ENCODE results near the gene AFDN. TPM values are rescaled to one million over a fixed set of nuclear protein-coding genes. Genes with fewer than 3 reads are reported as not detected.

The AFDN gene
- total RNA-seq, 2 experiments from 2014 or later: 11.9 to 14.0 TPM

- H3K4me3 Mint-ChIP-seq: no peak overlapping the region
Measured at GRCh38 chr6:167807756-167808155, 19.0 kb upstream of the AFDN start.

GRCh38 chr6:167811040-167811439 lies 15.7 kb upstream of the AFDN start:
- Mint-ChIP-seq H3K36me3 (ENCODE audit: low read depth) (no peaks in the 10 kb centered on the region), H3K27ac (no peak overlapping the region), H3K9me3 (ENCODE audit: low read depth) (no peaks in the 10 kb centered on the region), H3K27me3 (peaks cover 23% of the 10 kb centered on the region), H3K4me3 (no peak overlapping the region), H3K4me1 (no peaks in the 10 kb centered on the region)
- ChIA-PET CTCF (no interaction called here), POLR2A (no interaction called here)
- ATAC-seq (no peak), DNase-seq (no peak)
- intact Hi-C loops (cut with DNase I, micrococcal nuclease): no loop called here

More at GRCh38 chr6:167807756-167808155, 19.0 kb upstream of the AFDN start:
- ATAC-seq (no peak), DNase-seq (no peak)
- H3K27ac Mint-ChIP-seq: no peak overlapping the region
- no peaks in the 10 kb centered on the region for H3K36me3 Mint-ChIP-seq (ENCODE audit: low read depth)
- peaks cover 32% of the 10 kb centered on the region for H3K27me3 Mint-ChIP-seq
- CTCF ChIA-PET: no interaction called here
- intact Hi-C loops (cut with DNase I, micrococcal nuclease): no loop called here
- POLR2A ChIA-PET: no interaction called here
- H3K9me3 Mint-ChIP-seq (ENCODE audit: low read depth): no peaks in the 10 kb centered on the region
- H3K4me1 Mint-ChIP-seq: no peaks in the 10 kb centered on the region

GRCh38 chr6:167811442-167812087 lies 15.1 kb upstream of the AFDN start:
- Mint-ChIP-seq H3K36me3 (ENCODE audit: low read depth) (no peaks in the 10 kb centered on the region), H3K4me3 (no peak overlapping the region), H3K27ac (no peak overlapping the region), H3K4me1 (no peaks in the 10 kb centered on the region), H3K27me3 (peaks cover 23% of the 10 kb centered on the region), H3K9me3 (ENCODE audit: low read depth) (no peaks in the 10 kb centered on the region)
- intact Hi-C loops (cut with DNase I, micrococcal nuclease): no loop called here
- POLR2A ChIA-PET: no interaction called here
- DNase-seq (no peak), ATAC-seq (no peak)
- CTCF ChIA-PET: no interaction called here

GRCh38 chr6:167812088-167812487 lies 14.6 kb upstream of the AFDN start:
- POLR2A ChIA-PET: no interaction called here
- CTCF ChIA-PET: no interaction called here

GRCh38 chr6:167815296-167815980 lies 11.3 kb upstream of the AFDN start:
- Mint-ChIP-seq H3K27me3 (peaks cover 40% of the 10 kb centered on the region), H3K4me3 (no peak overlapping the region)

More at GRCh38 chr6:167812088-167812487, 14.6 kb upstream of the AFDN start:
- intact Hi-C loops (cut with DNase I, micrococcal nuclease): no loop called here
- H3K27ac Mint-ChIP-seq: no peak overlapping the region
- no peak overlapping the region for H3K4me3 Mint-ChIP-seq
- no peaks in the 10 kb centered on the region for H3K9me3 Mint-ChIP-seq (ENCODE audit: low read depth)
- H3K4me1 Mint-ChIP-seq: no peaks in the 10 kb centered on the region
- H3K36me3 Mint-ChIP-seq (ENCODE audit: low read depth): no peaks in the 10 kb centered on the region
- DNase-seq: no peak
- H3K27me3 Mint-ChIP-seq: peaks cover 25% of the 10 kb centered on the region
- ATAC-seq: no peak

GRCh38 chr6:167817016-167817415 lies 9.7 kb upstream of the AFDN start:
- Mint-ChIP-seq H3K9me3 (ENCODE audit: low read depth) (no peaks in the 10 kb centered on the region), H3K27ac (no peak overlapping the region), H3K4me3 (no peak overlapping the region), H3K27me3 (peaks cover 37% of the 10 kb centered on the region), H3K4me1 (no peaks in the 10 kb centered on the region), H3K36me3 (ENCODE audit: low read depth) (no peaks in the 10 kb centered on the region)
- CTCF ChIA-PET: no interaction called here
- no peak for ATAC-seq
- intact Hi-C loops (cut with DNase I, micrococcal nuclease): no loop called here
- no peak for DNase-seq
- POLR2A ChIA-PET: no interaction called here

More at GRCh38 chr6:167815296-167815980, 11.3 kb upstream of the AFDN start:
- no peak for DNase-seq
- Mint-ChIP-seq H3K9me3 (ENCODE audit: low read depth) (no peaks in the 10 kb centered on the region), H3K27ac (no peak overlapping the region), H3K36me3 (ENCODE audit: low read depth) (no peaks in the 10 kb centered on the region), H3K4me1 (no peaks in the 10 kb centered on the region)
- POLR2A ChIA-PET: no interaction called here
- intact Hi-C loops (cut with DNase I, micrococcal nuclease): no loop called here
- no peak for ATAC-seq
- CTCF ChIA-PET: no interaction called here

- Mint-ChIP-seq H3K9me3 (ENCODE audit: low read depth) (no peaks in the 10 kb centered on the region), H3K36me3 (ENCODE audit: low read depth) (no peaks in the 10 kb centered on the region), H3K27ac (no peak overlapping the region), H3K27me3 (peaks cover 38% of the 10 kb centered on the region), H3K4me3 (no peak overlapping the region), H3K4me1 (no peaks in the 10 kb centered on the region)
- no peak for ATAC-seq
- POLR2A ChIA-PET: no interaction called here
- intact Hi-C loops (cut with DNase I, micrococcal nuclease): no loop called here
- CTCF ChIA-PET: no interaction called here
- DNase-seq: no peak
Measured at GRCh38 chr6:167817729-167818128, 9.0 kb upstream of the AFDN start.

- no peak overlapping the region for H3K27ac Mint-ChIP-seq
- H3K9me3 Mint-ChIP-seq (ENCODE audit: low read depth): no peaks in the 10 kb centered on the region
- H3K4me3 Mint-ChIP-seq: no peak overlapping the region
- ChIA-PET POLR2A (no interaction called here), CTCF (interaction anchor here (0.7 kb wide), 2 partner anchors 55 to 1418 kb away, joined by 3 read pairs; no protein-coding TSS in a partner anchor)
- H3K36me3 Mint-ChIP-seq (ENCODE audit: low read depth): no peaks in the 10 kb centered on the region
- DNase-seq (no peak), ATAC-seq (no peak)
- H3K27me3 Mint-ChIP-seq: peaks cover 44% of the 10 kb centered on the region
- H3K4me1 Mint-ChIP-seq: no peaks in the 10 kb centered on the region
- intact Hi-C loops (cut with DNase I, micrococcal nuclease): no loop called here
Measured at GRCh38 chr6:167819576-167819975, 7.1 kb upstream of the AFDN start.

GRCh38 chr6:167820681-167821080 lies 6.0 kb upstream of the AFDN start:
- intact Hi-C loops (cut with DNase I, micrococcal nuclease): loop anchor here (10.0 kb wide), 3 partner anchors 116 to 1904 kb away; partner anchors contain the start of genes MPC1 (in 1 of the 2) and PHF10 (in 1 of the 2)

GRCh38 chr6:167824591-167825331 lies 1.9 kb upstream of the AFDN start:
- ChIA-PET POLR2A (no interaction called here), CTCF (no interaction called here)
- intact Hi-C loops (cut with DNase I, micrococcal nuclease): loop anchor here (10.0 kb wide), 3 partner anchors 120 to 1900 kb away; partner anchors contain the start of genes MPC1 (in 1 of the 2) and PHF10 (in 1 of the 2)
- Mint-ChIP-seq H3K4me1 (peaks cover 19% of the 10 kb centered on the region), H3K36me3 (ENCODE audit: low read depth) (no peaks in the 10 kb centered on the region), H3K9me3 (ENCODE audit: low read depth) (no peaks in the 10 kb centered on the region), H3K27me3 (peaks cover 51% of the 10 kb centered on the region), H3K4me3 (peak overlapping the region; percentile 76), H3K27ac (no peak overlapping the region)
- ATAC-seq: no peak
- no peak for DNase-seq

More at GRCh38 chr6:167820681-167821080, 6.0 kb upstream of the AFDN start:
- ChIA-PET CTCF (no interaction called here), POLR2A (no interaction called here)
- no peak overlapping the region for H3K4me3 Mint-ChIP-seq
- ATAC-seq (no peak), DNase-seq (no peak)
- H3K9me3 Mint-ChIP-seq (ENCODE audit: low read depth): no peaks in the 10 kb centered on the region
- H3K4me1 Mint-ChIP-seq: peaks cover 4% of the 10 kb centered on the region
- no peaks in the 10 kb centered on the region for H3K36me3 Mint-ChIP-seq (ENCODE audit: low read depth)
- no peak overlapping the region for H3K27ac Mint-ChIP-seq
- H3K27me3 Mint-ChIP-seq: peaks cover 54% of the 10 kb centered on the region

GRCh38 chr6:167825332-167826229 lies 1.1 kb upstream of the AFDN start:
- H3K27me3 Mint-ChIP-seq: peaks cover 55% of the 10 kb centered on the region
- intact Hi-C loops (cut with DNase I, micrococcal nuclease): loop anchor here (2.0 to 10.0 kb wide), 5 partner anchors 119 to 1899 kb away; partner anchors contain the start of genes CEP43 (in 1 of the 2), MPC1 (in 1 of the 2) and PHF10 (in 1 of the 2)
- peak overlapping the region; percentile 76 for H3K4me3 Mint-ChIP-seq
- CTCF ChIA-PET: no interaction called here
- DNase-seq (peak; percentile 51), ATAC-seq (peak; percentile 31)
- peaks cover 19% of the 10 kb centered on the region for H3K4me1 Mint-ChIP-seq
- no peak overlapping the region for H3K27ac Mint-ChIP-seq
- POLR2A ChIA-PET: no interaction called here
- no peaks in the 10 kb centered on the region for H3K36me3 Mint-ChIP-seq (ENCODE audit: low read depth)
- H3K9me3 Mint-ChIP-seq (ENCODE audit: low read depth): no peaks in the 10 kb centered on the region
